Thoracic aorta (tissue), 2 donors: ENCODE measurements around the gene HLA-DMB. TPM values are rescaled to one million over a fixed set of nuclear protein-coding genes. Genes with fewer than 3 reads are reported as not detected.

ENCODE experiments used
- ATAC-seq: fragments of 150-250 bp; one replicate; pipeline ENCODE4 v1.8.0; 2017; ENCODE audit warnings: low read depth; ENCODE audit not compliant: insufficient number of reproducible peaks, low FRiP score
- DNase-seq: peaks from one replicate; pipeline ENCODE4 v3.0.0-alpha.2; 2020; ENCODE audit warnings: low spot score
- H3K27ac ChIP-seq, 2 donors: fragments of 200-600 bp; sonication (generic); 1 replicate in 1 of 2; 2 replicates in 1 of 2; pipeline ENCODE4 v1.5.1; 2016; ENCODE audit warnings: mild to moderate bottlenecking in 2 of 2, moderate library complexity in 2 of 2
- H3K27me3 ChIP-seq: fragments of 200-600 bp; sonication (generic); replicated peaks from 2 replicates; pipeline ENCODE4 v1.6.0; 2016; ENCODE audit warnings: mild to moderate bottlenecking; ENCODE audit not compliant: insufficient read depth
- H3K36me3 ChIP-seq: fragments of 200-600 bp; sonication (generic); one replicate; pipeline ENCODE4 v1.5.1; 2016
- H3K4me1 ChIP-seq, 2 donors: fragments of 200-600 bp; sonication (generic); 1 replicate in 1 of 2; 2 replicates in 1 of 2; pipeline versions ENCODE4 v1.5.1 to v1.6.0; 2016; ENCODE audit warnings: low read depth in 2 of 2, mild to moderate bottlenecking in 1 of 2; ENCODE audit not compliant: control insufficient read depth in 1 of 2
- H3K4me3 ChIP-seq: fragments of 200-600 bp; sonication (generic); 2 replicates; pipeline ENCODE4 v1.5.1; 2016; ENCODE audit warnings: mild to moderate bottlenecking
- H3K9me3 ChIP-seq: fragments of 200-600 bp; sonication (generic); 2 replicates; pipeline ENCODE4 v1.5.1; 2016
- CTCF ChIP-seq: fragments of 200-600 bp; sonication (generic); IDR thresholded peaks from one replicate; pipeline ENCODE4 v1.5.1; 2019; ENCODE audit warnings: antibody characterized with exemption
- total RNA-seq, 2 donors: library from RNA; depleted of rRNA; stranded (reverse); fragments of >200 nt; gene quantifications; one replicate each; pipeline versions ENCODE4 v1.1.0 to v1.2.3, GENCODE V29; 2016

Gene HLA-DMB
- total RNA-seq, 2 donors from 2014 or later: 13.5 to 34.4 TPM

GRCh38 chr6:32970413-32971241 is 29.8 kb upstream of the HLA-DMB start:
- peak; percentile 73 for DNase-seq
- H3K27ac ChIP-seq: peak overlapping the region; percentile 99 to 100
- no peaks in the 10 kb centered on the region for H3K27me3 ChIP-seq
- ATAC-seq: peak; percentile 29
- TF ChIP-seq CTCF: no peak
- peaks cover 22 to 37% of the 10 kb centered on the region in 2 donors for H3K4me1 ChIP-seq
- H3K9me3 ChIP-seq: no peaks in the 10 kb centered on the region
- peak overlapping the region; percentile 86 for H3K4me3 ChIP-seq
- peaks cover 17% of the 10 kb centered on the region for H3K36me3 ChIP-seq

GRCh38 chr6:32969685-32970412 is 29.0 kb upstream of the HLA-DMB start:
- peak; percentile 86 for DNase-seq
- H3K4me1 ChIP-seq: peaks cover 16 to 30% of the 10 kb centered on the region in 2 donors
- H3K36me3 ChIP-seq: peaks cover 11% of the 10 kb centered on the region
- TF ChIP-seq CTCF: peak; percentile 54
- no peaks in the 10 kb centered on the region for H3K9me3 ChIP-seq
- H3K4me3 ChIP-seq: peak overlapping the region; percentile 86
- peak; percentile 51 for ATAC-seq
- H3K27ac ChIP-seq: peak overlapping the region; percentile 99 to 100
- no peaks in the 10 kb centered on the region for H3K27me3 ChIP-seq

- DNase-seq: peak; percentile 9
- Histone ChIP-seq H3K27ac (peak overlapping the region; percentile 99 to 100), H3K4me3 (peak overlapping the region; percentile 86), H3K9me3 (no peaks in the 10 kb centered on the region), H3K36me3 (peaks cover 4% of the 10 kb centered on the region), H3K27me3 (no peaks in the 10 kb centered on the region), H3K4me1 (peaks cover 14 to 22% of the 10 kb centered on the region in 2 donors)
- no peak for ATAC-seq
- TF ChIP-seq CTCF: no peak
Observed at GRCh38 chr6:32968867-32969684, 28.2 kb upstream of the HLA-DMB start.

GRCh38 chr6:32968093-32968866 is 27.5 kb upstream of the HLA-DMB start, which contains the start of gene BRD2:
Gene BRD2 (plus strand): TSS chr6:32968594. CDS start chr6:32972899, 4,305 bp downstream.
- H3K27ac ChIP-seq: peak within 1 kb of the TSS; percentile 99 to 100
- H3K27me3 ChIP-seq: no peaks in the 10 kb centered on the region
- DNase-seq: peak; percentile 88
- H3K9me3 ChIP-seq: no peaks in the 10 kb centered on the region
- TF ChIP-seq CTCF: no peak
- ATAC-seq: peak; percentile 35
- H3K36me3 ChIP-seq: peaks cover 4% of the 10 kb centered on the region
- H3K4me1 ChIP-seq: peaks cover 14 to 21% of the 10 kb centered on the region in 2 donors
- H3K4me3 ChIP-seq: peak within 1 kb of the TSS; percentile 86
